GM21360 (cell line): ENCODE data around the gene ZP1.

Experiments
- ATAC-seq: cut with Tn5 transposase; IDR thresholded peaks from one replicate; pipeline ENCODE4 v1.9.1; 2021; ENCODE audit warnings: mild to moderate bottlenecking, moderate library complexity; ENCODE audit not compliant: unreplicated experiment

Gene ZP1

DNA sequence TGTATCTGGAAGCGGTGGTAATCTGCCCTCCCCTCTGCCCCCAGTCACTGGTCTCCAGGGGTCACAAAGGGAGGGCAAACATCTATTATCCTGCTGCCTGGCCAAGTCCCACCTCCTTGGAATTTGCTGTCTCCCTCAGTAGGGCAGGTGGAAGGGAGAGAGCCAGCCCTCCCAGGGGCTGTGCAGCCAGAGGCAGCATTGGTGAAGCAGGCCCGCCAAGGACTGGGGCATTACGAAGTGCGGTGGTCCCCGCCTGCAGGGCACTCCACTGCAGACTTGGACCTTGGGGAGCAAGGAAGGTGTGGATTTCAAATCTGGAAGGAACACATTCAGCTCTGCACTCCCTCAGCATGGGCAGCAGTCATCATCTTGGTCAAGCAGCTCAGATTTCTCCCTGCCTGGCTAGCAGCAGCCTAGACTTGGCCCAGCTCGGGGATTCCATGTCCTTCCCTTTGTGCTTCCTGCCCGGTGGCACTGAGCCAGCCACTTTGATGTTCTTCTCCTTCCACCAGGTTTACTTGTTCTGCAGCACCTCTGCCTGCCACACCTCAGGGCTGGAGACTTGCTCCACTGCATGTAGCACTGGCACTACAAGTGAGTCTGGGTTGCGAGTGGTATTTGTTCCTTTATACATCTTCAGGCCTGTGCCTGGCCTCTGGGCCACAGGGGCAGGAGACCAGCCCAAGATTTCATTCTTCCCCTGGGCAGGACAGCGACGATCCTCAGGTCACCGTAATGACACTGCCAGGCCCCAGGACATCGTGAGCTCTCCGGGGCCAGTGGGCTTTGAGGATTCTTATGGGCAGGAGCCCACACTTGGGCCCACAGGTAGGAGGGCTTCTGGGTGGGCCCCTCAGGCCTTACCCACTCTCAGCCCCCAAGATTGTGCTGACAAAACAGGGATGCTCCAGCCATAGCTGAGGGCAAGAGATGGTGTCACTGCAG lies 7.4 kb downstream of the ZP1 start:
- ATAC-seq: no peak

DNA sequence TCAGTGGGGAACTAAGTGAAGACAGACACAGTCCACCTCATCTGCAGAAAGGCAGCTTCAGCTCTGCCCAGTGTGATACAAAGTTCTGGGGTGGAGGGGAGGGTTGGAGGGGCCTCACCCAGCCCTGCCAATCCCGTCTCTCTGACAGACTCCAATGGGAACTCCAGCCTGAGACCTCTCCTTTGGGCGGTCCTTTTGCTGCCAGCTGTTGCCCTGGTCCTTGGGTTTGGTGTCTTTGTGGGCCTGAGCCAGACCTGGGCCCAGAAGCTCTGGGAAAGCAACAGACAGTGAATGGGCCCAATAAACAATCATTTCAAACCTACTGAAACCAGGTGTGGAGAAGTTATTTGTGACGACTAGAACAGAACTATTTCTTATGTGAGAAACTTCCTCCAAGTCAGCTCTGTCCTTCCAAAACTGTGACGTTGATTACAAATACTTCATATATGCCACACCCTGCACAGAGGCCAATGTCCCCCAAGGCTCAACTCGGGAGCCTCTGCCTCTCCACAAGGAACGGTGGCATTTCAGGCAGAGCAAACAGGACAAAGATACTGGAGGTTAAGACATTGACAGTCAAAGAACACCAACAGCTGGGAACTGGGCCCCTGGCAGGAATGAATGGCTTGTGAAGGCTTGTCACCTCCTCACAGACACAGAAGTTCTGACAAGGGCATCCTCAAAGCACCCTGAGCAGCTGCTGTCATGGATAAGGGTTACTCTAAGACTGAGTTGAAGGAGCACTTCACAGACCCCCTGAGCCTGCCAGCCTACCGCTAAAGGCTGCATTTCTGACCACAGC lies 8.2 kb downstream of the ZP1 start:
- no peak for ATAC-seq

DNA sequence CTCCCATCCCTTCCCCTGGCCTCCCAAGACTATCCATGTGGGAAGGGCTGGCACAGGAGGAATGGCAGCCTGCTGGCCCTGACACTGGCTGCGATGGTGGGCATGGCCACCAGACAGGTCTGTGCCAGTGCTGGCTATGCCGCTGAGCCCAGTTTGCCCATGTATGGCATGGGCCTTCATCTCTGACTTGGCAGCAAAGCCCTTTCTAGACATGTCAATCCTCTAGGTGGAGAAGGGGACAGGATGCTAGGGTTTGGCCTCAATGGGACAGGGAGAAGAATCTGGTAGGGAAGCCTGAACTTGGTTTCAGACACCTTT lies 8.8 kb downstream of the ZP1 start:
- no peak for ATAC-seq

DNA sequence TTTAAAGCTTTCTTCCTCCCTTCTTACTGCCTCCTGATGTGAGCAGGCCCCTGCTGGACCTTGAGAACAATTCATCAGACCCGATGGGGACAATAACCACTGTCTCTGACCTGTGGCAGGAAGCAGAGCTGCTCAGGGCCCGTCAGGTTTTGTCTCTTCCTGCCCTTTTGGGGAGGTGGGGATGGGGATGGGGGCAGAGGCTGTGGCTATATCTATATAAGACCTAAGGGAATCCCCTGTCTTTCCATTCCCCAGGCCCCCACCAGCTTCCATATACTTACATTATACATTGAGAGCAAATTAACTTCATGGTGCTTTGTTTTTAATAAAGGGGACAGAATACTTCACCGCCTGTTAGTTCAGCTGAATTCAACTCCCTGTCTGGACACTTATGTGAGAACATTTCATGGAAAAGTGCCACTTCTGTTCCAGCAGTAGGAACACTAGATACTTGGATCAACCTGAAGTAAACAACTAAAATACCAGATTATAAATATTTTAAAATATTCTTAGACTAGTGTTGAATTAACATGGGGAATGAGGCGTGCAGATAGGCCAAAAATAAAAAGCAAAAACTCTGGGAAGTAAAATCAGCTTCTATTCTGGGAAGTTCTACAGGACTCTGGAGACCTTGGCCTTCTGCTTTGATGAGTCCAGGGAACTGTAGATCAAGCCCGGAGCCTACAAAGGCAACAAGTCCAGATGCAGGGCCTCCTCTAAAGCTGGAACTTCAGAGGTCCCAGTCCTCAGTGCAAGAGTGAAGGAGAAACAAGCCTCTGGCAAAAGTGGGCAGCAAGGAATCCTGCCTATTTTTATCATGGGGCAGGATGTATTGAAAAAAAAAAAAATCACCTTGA lies 11.1 kb downstream of the ZP1 start:
- ATAC-seq: no peak

DNA sequence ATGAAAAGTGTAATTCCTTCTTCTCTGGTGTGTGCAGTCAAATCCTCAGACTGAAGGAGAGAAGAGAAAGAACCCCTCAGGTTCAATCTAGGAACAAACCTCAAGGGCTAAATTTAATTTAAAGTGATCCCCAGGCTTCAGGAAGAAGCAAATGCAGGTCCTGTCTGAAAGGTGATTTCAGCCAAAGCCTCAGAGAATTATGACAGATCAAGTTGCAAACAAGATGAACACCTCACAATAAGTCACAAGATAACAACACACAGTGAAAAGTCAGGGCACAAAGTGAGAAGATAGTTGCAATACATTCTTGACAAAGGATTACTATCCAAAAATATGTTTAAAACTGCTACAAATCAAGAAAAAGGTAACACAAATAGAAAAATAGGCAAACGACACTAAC lies 11.8 kb downstream of the ZP1 start:
- ATAC-seq: no peak

DNA sequence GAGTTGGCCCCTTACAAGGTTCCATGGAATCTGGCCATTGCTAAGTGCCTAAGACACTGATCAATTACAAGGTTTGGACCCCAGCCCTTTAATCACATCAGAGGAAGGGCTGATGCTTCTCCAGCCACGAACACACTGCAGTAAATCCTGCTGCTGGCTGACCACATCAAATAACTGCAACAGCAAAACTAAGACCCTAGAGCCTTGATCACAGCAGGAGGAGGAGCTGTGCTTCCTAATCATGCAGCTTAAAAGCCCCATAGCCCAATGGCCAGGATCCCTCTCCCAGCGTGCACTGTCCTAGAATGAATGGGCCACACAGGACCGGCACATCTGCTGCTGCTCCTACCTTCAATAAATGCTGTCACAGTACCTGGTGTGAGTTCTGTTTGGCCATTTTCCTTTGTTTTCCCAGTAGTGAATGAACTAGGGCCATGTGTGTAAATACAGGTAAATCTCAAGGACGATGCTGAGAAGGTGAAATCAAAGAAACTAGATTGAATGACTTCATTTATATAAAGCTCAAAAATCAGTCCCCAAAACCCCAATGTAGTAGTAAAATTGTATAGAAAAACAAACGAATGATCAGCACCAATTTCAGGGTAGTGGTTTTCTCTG lies 12.7 kb downstream of the ZP1 start:
- ATAC-seq: no peak

DNA sequence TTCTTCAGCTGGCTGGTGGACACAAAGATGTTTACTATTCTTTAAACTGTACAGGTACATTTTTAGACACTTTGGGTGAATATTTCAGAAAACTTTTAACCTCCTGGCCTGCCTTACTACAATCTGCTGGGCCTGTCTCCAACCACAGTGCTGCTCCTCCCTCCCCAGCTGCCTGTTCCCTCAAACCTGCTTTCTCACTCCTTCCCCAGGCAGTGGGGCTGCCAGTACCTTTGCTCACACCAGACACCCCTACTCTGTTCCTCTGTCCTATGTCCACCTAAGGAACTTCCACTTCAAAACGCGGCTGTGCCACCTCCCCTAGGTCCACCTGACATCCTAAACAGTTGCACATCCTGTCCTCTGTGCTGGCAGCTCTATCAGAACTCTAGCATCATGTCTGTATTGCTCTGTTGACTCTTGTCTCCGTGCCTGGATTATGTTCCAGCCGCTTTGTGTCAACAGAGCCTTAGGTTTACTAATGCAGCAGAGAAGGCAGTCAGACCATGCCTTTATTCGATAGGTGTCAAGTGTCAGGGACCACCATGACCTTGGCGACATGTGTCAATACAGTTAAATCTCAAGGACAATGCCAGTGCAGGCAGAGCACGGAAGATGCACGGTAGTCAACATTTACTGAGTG lies 13.4 kb downstream of the ZP1 start:
- ATAC-seq: no peak

DNA sequence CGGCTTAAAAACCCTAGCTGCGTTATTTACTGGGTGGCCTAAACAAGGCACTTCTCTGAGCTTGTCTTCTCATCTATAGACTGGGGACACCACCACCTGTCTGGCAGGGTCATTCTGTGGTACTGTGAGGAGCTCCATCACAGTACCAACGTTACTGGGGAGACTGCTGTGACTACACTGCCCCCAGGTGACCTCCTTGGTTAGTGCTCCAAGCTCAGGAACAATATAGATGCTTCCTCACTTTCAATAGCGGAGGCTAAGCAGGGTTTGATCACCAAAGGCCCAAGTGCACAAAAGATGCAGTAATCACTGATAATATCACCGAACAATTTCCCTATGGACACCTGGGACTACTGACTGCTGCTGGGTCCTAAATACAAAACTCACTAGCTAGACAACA lies 20.2 kb downstream of the ZP1 start:
- ATAC-seq: no peak

DNA sequence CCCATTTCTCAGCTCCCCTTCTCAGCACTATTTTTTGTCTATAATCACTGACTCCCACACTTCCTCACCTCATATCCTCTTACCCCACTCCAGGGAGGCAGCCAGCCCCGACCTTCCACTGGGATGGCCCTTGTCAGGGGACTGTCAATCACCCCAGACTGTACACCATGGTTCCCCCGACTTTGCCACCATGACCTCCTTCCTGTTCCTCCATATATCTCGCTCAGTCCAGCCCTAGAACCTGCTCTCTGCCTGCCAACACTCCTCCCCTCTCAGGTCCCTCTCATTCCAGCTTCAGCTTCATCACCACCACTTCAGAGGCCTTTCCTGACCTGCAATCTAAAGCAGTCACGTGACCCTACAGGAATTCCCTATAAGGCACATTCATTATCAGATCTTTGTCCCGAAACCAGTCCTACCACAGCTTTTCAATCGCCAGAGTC lies 22.5 kb downstream of the ZP1 start:
- ATAC-seq: no peak

DNA sequence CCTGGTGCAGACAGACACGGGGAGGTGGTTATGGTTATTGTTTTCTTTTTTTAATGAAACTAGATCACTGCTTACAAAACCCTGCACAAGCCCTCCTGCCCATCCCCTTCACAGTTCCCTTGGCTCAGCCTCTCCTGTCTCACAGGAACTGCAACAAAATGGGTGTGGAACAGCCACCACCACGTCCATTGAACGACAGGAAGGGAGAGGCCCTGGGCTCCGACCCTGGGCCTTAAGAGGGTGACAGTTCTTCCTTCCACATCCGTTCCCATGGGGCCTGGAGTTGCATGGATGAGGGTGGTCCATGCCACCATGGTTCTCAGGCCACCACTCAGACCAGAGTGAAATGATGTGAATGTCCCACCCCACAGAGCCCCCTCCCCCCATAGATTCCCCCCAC lies 23.4 kb downstream of the ZP1 start:
- ATAC-seq: no peak

DNA sequence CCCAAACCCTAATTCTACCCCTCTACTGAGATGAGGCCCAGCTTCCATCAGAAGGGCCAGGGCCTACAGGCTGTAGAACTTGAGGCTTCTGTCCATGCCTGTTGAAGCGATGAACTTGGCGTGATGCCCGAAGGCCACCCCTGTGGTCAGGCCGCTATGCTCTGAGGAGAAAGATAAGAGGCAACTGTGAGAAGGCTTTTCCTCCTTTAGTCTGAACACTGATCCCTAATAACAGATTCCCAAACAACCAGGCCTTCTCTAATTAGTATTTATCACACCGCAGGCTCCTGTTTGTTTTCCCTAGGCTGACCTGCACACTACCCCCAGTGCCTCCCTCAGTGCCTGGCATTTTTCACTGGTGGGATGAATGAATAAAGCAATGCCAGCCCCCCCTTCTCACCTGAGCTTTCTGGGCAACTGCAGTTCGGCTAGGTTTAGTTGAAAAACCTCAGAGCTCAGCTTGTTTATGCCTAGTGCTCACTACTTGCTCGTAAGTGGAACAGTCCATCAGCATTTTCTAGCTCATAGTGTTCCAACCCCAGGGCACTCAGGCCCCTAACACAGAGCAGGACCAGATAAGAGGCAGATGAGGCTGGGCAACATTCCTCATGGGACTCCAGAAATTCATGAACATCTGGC lies 23.9 kb downstream of the ZP1 start:
- no peak for ATAC-seq

DNA sequence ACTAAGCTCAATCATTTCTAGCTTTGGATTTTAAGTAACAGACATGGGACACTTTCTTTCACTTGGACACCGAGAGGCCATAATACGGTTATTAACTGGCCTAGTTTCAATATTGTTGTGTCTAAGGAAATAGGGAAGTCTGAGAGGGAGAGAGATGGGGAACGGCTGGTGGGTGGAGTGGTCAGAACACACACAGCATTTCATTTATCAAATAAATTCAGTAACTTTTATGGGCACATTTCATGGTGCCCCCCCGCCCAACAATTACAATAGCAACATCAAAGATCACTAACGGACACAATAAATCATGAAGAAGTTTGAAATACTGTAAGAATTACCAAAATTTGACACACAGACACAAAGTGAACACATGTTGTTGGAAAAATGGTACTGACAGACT lies 28.3 kb downstream of the ZP1 start:
- no peak for ATAC-seq

DNA sequence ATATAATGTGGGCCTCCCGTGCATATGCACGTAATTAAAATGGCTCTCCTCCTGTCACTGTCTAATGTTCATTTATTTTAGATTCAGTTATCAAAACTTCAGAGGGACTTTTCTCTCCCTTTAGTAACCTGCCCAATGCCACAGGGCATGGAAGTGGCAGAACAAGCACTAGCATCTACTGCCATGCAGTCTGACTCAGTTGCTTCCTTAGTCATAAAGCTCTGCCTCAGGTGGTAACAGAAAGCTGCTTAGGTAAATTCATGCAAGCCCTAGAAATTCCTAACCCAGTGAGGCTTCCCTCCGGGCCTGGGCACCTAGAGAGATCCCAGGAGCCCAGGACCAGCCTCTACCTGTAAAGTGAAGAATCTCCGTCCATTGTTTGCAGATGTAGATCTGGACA lies 30.2 kb downstream of the ZP1 start:
- ATAC-seq: no peak

DNA sequence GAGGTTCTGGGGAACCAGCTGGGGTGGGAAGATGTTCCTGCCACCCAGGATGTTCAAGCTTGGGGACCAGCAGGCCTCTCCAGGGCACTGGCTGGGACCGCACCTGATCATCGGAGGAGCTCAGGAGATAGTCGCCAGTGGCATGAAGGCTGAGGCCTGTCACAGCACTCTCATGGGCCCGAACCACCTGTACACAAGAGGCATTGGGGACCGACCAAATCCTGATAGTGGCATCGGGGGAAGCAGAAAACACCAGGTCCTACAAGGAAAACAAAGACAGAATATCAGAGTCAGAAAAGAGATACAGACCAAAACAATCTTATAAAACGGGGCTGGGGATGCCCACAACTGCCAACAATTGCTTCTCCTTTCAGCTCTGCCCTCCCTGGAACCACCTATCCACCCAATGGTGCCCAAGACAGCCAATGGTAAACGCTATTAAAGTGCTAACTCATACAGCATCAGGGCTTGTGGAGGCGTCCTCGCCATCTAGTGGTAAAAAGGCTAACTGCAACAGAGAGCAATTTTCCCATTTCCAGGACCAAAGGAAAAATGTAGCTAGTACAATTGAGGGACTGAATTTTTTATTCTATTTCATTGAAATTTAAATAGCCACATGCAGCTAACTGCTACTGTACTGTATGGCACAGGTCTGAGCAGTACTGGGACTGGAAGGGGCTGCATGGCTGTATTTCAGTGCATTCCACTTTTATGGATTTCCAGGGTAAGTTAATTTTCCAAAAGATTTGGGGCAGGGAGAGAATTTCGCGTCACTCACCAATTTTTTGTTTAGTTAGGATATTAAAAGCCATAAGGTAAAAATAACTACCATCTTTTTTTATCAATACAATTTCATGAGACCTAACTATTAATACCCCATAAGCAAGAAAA lies 31.9 kb downstream of the ZP1 start:
- ATAC-seq: no peak

DNA sequence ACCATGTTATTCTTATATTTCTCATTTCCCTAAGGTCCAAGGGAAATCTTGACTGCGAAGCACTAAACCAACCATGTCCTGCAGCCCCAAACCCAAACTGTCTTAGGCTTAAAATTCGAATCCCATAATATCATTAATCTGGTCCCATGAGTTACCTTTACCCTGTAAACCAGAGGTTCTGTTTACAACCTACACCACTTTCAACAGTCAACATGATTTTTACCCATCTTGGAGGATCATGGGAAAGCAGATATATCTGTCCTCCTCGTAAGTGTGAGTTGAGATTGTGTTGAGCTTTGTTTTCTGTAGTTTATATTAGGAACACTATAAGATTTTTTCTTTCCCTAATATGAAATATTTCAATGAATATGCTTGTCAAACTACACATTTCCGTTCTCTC lies 32.6 kb downstream of the ZP1 start:
- no peak for ATAC-seq

DNA sequence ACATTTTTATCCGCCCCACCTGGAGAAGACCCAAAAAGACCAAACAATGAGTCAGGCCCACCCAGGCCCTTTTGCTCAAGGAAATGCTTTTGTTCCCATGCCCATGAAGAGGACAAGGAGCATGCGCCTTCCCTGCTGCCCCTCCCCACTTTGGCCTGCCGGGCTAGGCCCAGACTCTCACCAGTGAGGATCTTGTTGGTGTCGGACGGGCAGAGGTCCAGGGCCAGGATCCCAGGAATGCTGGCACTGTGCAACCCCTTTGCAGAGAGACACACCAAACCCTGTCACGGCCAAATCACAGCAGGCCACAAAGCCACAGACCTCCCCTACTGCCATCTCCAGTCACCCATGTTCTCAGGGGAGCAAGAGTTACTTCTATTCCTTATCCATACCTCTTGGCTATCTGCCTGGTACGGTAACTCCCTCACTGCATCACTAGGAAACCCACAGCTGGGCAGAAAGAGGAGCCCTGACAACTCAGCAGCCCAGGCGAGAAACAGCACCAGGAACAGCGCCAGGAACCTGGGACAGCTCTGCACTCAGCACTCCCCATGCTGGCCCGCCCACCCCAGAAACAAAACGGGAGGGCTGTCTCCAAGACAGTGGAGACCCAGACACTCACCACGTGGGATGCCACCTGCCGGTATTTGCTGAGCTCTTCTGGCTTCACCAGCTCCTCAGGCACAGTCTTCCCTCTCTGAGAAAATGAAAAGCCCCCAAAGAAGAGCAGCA lies 33.5 kb downstream of the ZP1 start:
- ATAC-seq: no peak

DNA sequence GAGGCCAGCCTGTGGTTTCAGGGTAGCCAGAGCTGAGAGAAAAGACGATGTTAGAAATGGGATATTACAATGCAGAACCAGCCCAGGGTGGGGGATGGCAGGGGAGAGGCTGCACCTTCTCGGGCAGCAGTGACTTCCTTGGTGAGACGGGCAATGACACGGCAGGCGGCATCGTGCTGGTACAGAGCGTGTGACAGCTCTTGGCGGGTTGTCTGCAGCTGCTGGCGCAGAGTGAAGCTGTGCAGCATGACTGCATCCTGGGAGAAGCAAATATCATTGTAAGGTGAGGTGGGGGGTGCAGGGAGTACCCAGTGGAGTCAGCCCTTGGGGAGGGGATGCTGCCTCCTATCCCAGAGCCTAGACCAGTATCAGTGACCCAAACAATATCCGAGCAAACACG lies 35.3 kb downstream of the ZP1 start:
- ATAC-seq: no peak

DNA sequence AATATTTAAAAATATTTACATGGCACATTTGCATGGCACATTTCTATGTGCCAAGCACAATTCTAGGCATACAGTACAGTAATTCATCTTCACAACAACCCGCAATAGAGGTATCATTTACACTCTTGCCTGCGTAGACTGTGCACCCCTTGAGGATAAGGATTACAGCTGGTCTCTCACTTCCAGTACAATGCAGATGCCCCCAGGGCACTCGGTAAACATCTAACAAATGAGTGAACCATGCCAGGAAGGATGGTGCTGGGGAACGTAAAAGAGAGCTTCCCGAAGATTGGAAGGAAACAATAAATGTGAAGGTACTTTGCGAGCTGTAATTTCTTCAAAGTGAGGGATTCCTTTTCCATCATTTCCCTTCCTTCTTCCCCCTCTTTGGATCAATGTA lies 37.7 kb downstream of the ZP1 start:
- ATAC-seq: no peak
